OCI-LY7 (cell line): ENCODE results near the gene CLDN20.

Experiments used
- EZH2phosphoT487 ChIP-seq: fragments of 200-600 bp; sonication (generic); IDR thresholded peaks from 2 replicates; pipeline ENCODE4 v1.6.1; 2018; ENCODE audit warnings: low read depth, borderline replicate concordance, mild to moderate bottlenecking, mixed run types, antibody characterized with exemption, low read length, moderate library complexity, mixed read lengths
- TF ChIP-seq, protein P1 (sequence below): fragments of 200-600 bp; sonication (generic); conservative IDR thresholded peaks from 2 replicates; pipeline ENCODE4 v1.5.1; 2014; ENCODE audit warnings: mild to moderate bottlenecking, antibody characterized with exemption, low read length, moderate library complexity, mixed read lengths

DNA sequence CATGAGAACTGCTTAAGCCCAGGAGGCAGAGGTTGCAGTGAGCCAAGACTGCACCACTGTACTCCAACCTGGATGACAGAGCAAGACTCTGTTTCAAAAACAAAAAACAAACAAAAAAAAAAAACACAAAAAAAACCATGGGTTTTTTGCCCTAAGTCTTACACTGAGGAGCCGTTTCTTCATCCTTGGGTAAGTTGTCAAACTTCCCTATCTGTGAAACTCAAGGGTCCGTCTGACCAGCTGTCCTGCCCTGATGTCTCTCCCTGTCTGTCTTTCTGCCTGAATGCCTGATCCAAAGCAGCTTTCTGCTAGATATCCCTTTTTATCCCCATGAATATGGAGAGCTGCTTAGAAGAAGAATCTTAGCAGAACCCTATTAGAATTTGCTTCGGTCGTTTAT, 41.3 kb upstream of the CLDN20 start:
- TF ChIP-seq, protein P1, sequence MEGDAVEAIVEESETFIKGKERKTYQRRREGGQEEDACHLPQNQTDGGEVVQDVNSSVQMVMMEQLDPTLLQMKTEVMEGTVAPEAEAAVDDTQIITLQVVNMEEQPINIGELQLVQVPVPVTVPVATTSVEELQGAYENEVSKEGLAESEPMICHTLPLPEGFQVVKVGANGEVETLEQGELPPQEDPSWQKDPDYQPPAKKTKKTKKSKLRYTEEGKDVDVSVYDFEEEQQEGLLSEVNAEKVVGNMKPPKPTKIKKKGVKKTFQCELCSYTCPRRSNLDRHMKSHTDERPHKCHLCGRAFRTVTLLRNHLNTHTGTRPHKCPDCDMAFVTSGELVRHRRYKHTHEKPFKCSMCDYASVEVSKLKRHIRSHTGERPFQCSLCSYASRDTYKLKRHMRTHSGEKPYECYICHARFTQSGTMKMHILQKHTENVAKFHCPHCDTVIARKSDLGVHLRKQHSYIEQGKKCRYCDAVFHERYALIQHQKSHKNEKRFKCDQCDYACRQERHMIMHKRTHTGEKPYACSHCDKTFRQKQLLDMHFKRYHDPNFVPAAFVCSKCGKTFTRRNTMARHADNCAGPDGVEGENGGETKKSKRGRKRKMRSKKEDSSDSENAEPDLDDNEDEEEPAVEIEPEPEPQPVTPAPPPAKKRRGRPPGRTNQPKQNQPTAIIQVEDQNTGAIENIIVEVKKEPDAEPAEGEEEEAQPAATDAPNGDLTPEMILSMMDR = no peak
- TF ChIP-seq EZH2phosphoT487 = no peak
